Measurements from ENCODE around the gene AIRE.
"Not testable (repeated sequence)": the region's sequence is repeated elsewhere in the genome, so short reads cannot be mapped to it uniquely, and the experiment has no call there.

GRCh38 chr21:44249204-44250037 is 36.3 kb upstream of the AIRE start:
- TF ChIP-seq POLR2A, CTCF (IDR thresholded peaks at IDR 0.05): not testable (repeated sequence)

Data from adrenal gland (tissue), 5 donors.